ENCODE data around the gene DDX24.

- TF ChIP-seq, protein P1, sequence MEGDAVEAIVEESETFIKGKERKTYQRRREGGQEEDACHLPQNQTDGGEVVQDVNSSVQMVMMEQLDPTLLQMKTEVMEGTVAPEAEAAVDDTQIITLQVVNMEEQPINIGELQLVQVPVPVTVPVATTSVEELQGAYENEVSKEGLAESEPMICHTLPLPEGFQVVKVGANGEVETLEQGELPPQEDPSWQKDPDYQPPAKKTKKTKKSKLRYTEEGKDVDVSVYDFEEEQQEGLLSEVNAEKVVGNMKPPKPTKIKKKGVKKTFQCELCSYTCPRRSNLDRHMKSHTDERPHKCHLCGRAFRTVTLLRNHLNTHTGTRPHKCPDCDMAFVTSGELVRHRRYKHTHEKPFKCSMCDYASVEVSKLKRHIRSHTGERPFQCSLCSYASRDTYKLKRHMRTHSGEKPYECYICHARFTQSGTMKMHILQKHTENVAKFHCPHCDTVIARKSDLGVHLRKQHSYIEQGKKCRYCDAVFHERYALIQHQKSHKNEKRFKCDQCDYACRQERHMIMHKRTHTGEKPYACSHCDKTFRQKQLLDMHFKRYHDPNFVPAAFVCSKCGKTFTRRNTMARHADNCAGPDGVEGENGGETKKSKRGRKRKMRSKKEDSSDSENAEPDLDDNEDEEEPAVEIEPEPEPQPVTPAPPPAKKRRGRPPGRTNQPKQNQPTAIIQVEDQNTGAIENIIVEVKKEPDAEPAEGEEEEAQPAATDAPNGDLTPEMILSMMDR (IDR thresholded peaks at IDR 0.05; ENCODE audit: poor library complexity): no peak
- no peak for TF ChIP-seq EZH2 (IDR thresholded peaks at IDR 0.05; ENCODE audit: borderline replicate concordance)
Measured at GRCh38 chr14:94110552-94111181, 29.7 kb upstream of the DDX24 start, which contains the start of gene IFI27.
